ENCODE measurements around the gene HOXB9.

HOXB9 gene

GRCh38 chr17:48576479-48577309 lies 49.5 kb downstream of the HOXB9 start:
- Histone ChIP-seq H3K27ac (no peak overlapping the region), H3K27me3 (ENCODE audit: insufficient read depth, low read depth, severe bottlenecking) (peaks cover 93% of the 10 kb centered on the region), H3K36me3 (no peaks in the 10 kb centered on the region), H3K4me3 (ENCODE audit: low read depth, low read length) (no peak overlapping the region), H3K9me3 (ENCODE audit: severe bottlenecking) (peaks cover 9% of the 10 kb centered on the region)
- no peak for DNase-seq
- TF ChIP-seq CTCF (IDR thresholded peaks at IDR 0.05; ENCODE audit: low read depth, low read length) = no peak

GRCh38 chr17:48575673-48576478 lies 50.3 kb downstream of the HOXB9 start:
- no peak overlapping the region for H3K4me3 ChIP-seq (ENCODE audit: low read depth, low read length)
- DNase-seq = no peak
- no peak for TF ChIP-seq CTCF (IDR thresholded peaks at IDR 0.05; ENCODE audit: low read depth, low read length)
- H3K36me3 ChIP-seq = no peaks in the 10 kb centered on the region
- H3K9me3 ChIP-seq (ENCODE audit: severe bottlenecking) = peaks cover 4% of the 10 kb centered on the region
- H3K27me3 ChIP-seq (ENCODE audit: insufficient read depth, low read depth, severe bottlenecking) = peaks cover 93% of the 10 kb centered on the region
- H3K27ac ChIP-seq = no peak overlapping the region

GRCh38 chr17:48575066-48575582 lies 51.0 kb downstream of the HOXB9 start:
- H3K27me3 ChIP-seq (ENCODE audit: insufficient read depth, low read depth, severe bottlenecking) = peaks cover 93% of the 10 kb centered on the region
- H3K4me3 ChIP-seq (ENCODE audit: low read depth, low read length) = no peak overlapping the region
- TF ChIP-seq CTCF (IDR thresholded peaks at IDR 0.05; ENCODE audit: low read depth, low read length) = no peak
- DNase-seq = no peak
- H3K36me3 ChIP-seq = no peaks in the 10 kb centered on the region
- H3K9me3 ChIP-seq (ENCODE audit: severe bottlenecking) = peaks cover 4% of the 10 kb centered on the region
- H3K27ac ChIP-seq = no peak overlapping the region

- no peak for TF ChIP-seq CTCF (IDR thresholded peaks at IDR 0.05; ENCODE audit: low read depth, low read length)
- H3K4me3 ChIP-seq (ENCODE audit: low read depth, low read length) = no peak overlapping the region
- no peak overlapping the region for H3K27ac ChIP-seq
- peaks cover 93% of the 10 kb centered on the region for H3K27me3 ChIP-seq (ENCODE audit: insufficient read depth, low read depth, severe bottlenecking)
- no peak for DNase-seq
- peaks cover 2% of the 10 kb centered on the region for H3K9me3 ChIP-seq (ENCODE audit: severe bottlenecking)
- H3K36me3 ChIP-seq = no peaks in the 10 kb centered on the region
These were observed 51.6 kb downstream of the HOXB9 start for GRCh38 chr17:48574505-48575065.

GRCh38 chr17:48571826-48572417 lies 54.2 kb downstream of the HOXB9 start:
- H3K36me3 ChIP-seq = no peaks in the 10 kb centered on the region
- peaks cover 99% of the 10 kb centered on the region for H3K27me3 ChIP-seq (ENCODE audit: insufficient read depth, low read depth, severe bottlenecking)
- no peak overlapping the region for H3K27ac ChIP-seq
- H3K4me3 ChIP-seq (ENCODE audit: low read depth, low read length) = no peak overlapping the region
- DNase-seq = no peak
- H3K9me3 ChIP-seq (ENCODE audit: severe bottlenecking) = no peaks in the 10 kb centered on the region
- TF ChIP-seq CTCF (IDR thresholded peaks at IDR 0.05; ENCODE audit: low read depth, low read length) = no peak
